ENCODE results near the gene TMEM196. TPM values are rescaled to one million over a fixed set of nuclear protein-coding genes. Genes with fewer than 3 reads are reported as not detected.

Gene TMEM196
- total and polyA plus RNA-seq, 8 donors: 0.03 to 0.55 TPM; not detected in 6

GRCh38 chr7:19811386-19811785 lies 38.0 kb upstream of the TMEM196 start:
- TF ChIP-seq EP300 (IDR thresholded peaks at IDR 0.05) (no peak), POLR2A (IDR thresholded peaks at IDR 0.05) (no peak), POLR2AphosphoS5 (IDR thresholded peaks at IDR 0.05) (no peak), CTCF (IDR thresholded peaks at IDR 0.05) (no peak)
- no peak overlapping the region for H3K4me3 ChIP-seq
- H3K36me3 ChIP-seq: no peaks in the 10 kb centered on the region
- H3K27ac ChIP-seq: no peak overlapping the region
- 46 to 64% (median 50%) methylated on average over 1 of the region's 1 CpG for WGBS, 5 donors
- intact Hi-C loops (cut with DNase I; ENCODE audit: low total_unique reads): no loop called here
- no peaks in the 10 kb centered on the region for H3K27me3 ChIP-seq
- no peaks in the 10 kb centered on the region for H3K4me1 ChIP-seq
- no peaks in the 10 kb centered on the region for H3K9me3 ChIP-seq
- DNase-seq: no peak

- no peaks in the 10 kb centered on the region for H3K4me1 ChIP-seq
- H3K4me3 ChIP-seq: no peak overlapping the region
- intact Hi-C loops (cut with DNase I; ENCODE audit: low total_unique reads): no loop called here
- 54 to 73% (median 70%) methylated on average over 3 of the region's 3 CpGs for WGBS, 5 donors
- H3K27ac ChIP-seq: no peak overlapping the region
- H3K27me3 ChIP-seq: no peaks in the 10 kb centered on the region
- H3K9me3 ChIP-seq: no peaks in the 10 kb centered on the region
- no peak for TF ChIP-seq POLR2A (IDR thresholded peaks at IDR 0.05)
- no peak for TF ChIP-seq EP300 (IDR thresholded peaks at IDR 0.05)
- H3K36me3 ChIP-seq: no peaks in the 10 kb centered on the region
- no peak for DNase-seq
Observed at GRCh38 chr7:19798986-19799385, 25.6 kb upstream of the TMEM196 start.

GRCh38 chr7:19783541-19783940 lies 10.1 kb upstream of the TMEM196 start:
- Histone ChIP-seq H3K4me3 (no peak overlapping the region), H3K27me3 (no peaks in the 10 kb centered on the region), H3K36me3 (no peaks in the 10 kb centered on the region), H3K9me3 (peaks cover 0 to 11% (median 6%) of the 10 kb centered on the region in 4 donors), H3K4me1 (no peaks in the 10 kb centered on the region), H3K27ac (no peak overlapping the region)
- TF ChIP-seq POLR2A (IDR thresholded peaks at IDR 0.05) (no peak), EP300 (IDR thresholded peaks at IDR 0.05) (no peak), POLR2AphosphoS5 (IDR thresholded peaks at IDR 0.05) (no peak), CTCF (IDR thresholded peaks at IDR 0.05) (no peak)
- no peak for DNase-seq
- intact Hi-C loops (cut with DNase I; ENCODE audit: low total_unique reads): no loop called here

GRCh38 chr7:19776981-19777380 lies 3.6 kb upstream of the TMEM196 start:
- 61 to 79% (median 70%) methylated on average over 4 of the region's 4 CpGs for WGBS, 5 donors

More at GRCh38 chr7:19776981-19777380, 3.6 kb upstream of the TMEM196 start:
- Histone ChIP-seq H3K36me3 (no peaks in the 10 kb centered on the region), H3K27ac (no peak overlapping the region), H3K4me1 (peaks cover 12 to 17% (median 15%) of the 10 kb centered on the region in 4 donors), H3K27me3 (peaks cover 0 to 23% (median 22%) of the 10 kb centered on the region in 3 donors), H3K9me3 (no peaks in the 10 kb centered on the region), H3K4me3 (no peak overlapping the region)
- TF ChIP-seq POLR2A (IDR thresholded peaks at IDR 0.05) (no peak), CTCF (IDR thresholded peaks at IDR 0.05) (no peak), EP300 (IDR thresholded peaks at IDR 0.05) (no peak), POLR2AphosphoS5 (IDR thresholded peaks at IDR 0.05) (no peak)
- DNase-seq: no peak
- intact Hi-C loops (cut with DNase I; ENCODE audit: low total_unique reads): no loop called here

Data from stomach (tissue), 9 donors.